GM15510 (cell line): ENCODE data around the gene CDC20.

Experiments used
- POLR2A ChIP-seq: IDR thresholded peaks from 3 replicates; pipeline ENCODE4 v1.6.1; 2011; ENCODE audit warnings: borderline replicate concordance; ENCODE audit not compliant: insufficient read length; ENCODE audit errors: extremely low read depth

The CDC20 gene

DNA sequence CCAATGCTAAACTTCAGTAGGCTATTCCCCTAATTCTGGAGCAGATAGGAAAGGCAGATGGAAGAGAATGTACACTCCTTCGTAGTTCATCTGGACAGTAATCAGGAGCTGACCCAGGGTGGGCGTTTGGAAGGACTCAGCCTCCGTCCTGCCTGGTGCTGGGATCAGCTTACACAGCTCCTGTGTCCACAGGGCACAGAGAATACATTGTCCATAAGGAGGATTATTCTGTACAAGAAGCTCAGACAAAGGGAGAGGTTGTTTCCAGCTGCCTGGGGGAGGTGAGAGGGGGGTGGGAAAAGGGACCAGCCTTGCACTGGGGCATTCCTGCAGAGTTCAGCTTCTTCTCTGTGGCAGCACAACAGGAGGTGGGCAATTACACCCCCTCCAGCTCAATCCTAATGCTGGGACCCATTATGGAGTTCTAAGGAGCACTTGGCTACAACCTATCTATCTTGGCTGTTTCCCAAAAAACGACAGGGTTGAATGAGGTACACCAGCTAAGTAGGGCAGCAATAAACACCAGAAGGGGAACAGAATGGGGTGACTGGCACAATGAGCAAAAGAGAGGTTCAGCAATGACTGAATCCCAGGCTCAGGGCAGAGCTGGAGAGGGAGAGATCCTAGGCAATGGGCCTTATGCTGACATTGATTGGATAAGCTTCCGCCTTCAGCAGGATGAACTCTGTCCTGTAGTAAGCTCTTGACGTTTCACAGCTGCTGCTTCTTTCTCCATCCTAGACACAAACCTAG, 23.4 kb downstream of the CDC20 start:
- TF ChIP-seq POLR2A = no peak

DNA sequence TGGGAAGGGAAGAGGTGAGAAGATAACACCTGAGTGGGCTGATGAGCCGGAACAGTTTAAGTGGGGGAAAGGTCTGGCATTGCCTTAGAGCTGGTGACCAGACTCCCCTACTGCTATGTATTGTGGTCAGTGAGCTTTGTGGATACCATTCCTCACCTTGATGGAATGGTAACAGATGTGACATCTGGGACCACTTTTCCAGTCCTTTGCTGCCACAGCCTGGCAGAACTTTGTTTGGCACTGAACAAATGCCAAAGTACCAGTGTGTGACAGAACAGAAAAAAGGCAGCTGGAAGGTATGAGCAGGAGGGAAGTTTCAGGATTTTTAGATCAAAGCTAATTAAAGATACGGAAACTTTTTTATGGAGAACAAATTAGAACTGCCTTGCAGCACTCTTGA, 24.7 kb downstream of the CDC20 start:
- TF ChIP-seq POLR2A = no peak

GRCh38 chr1:43386676-43387075, 27.9 kb downstream of the CDC20 start:
- TF ChIP-seq POLR2A = no peak

- no peak for TF ChIP-seq POLR2A
These were observed 29.3 kb downstream of the CDC20 start for GRCh38 chr1:43387976-43388599.

- no peak for TF ChIP-seq POLR2A
These were observed 29.8 kb downstream of the CDC20 start for GRCh38 chr1:43388613-43389012.

GRCh38 chr1:43389326-43390313, 30.8 kb downstream of the CDC20 start, which contains the start of the genes MED8 and SZT2:
TSS of gene MED8 (minus strand) at chr1:43389800. CDS start at chr1:43389764, 36 bp downstream.
TSS of gene SZT2 (plus strand) at chr1:43389899. CDS start at chr1:43389969, 70 bp downstream.
- peak; percentile 86 for TF ChIP-seq POLR2A

DNA sequence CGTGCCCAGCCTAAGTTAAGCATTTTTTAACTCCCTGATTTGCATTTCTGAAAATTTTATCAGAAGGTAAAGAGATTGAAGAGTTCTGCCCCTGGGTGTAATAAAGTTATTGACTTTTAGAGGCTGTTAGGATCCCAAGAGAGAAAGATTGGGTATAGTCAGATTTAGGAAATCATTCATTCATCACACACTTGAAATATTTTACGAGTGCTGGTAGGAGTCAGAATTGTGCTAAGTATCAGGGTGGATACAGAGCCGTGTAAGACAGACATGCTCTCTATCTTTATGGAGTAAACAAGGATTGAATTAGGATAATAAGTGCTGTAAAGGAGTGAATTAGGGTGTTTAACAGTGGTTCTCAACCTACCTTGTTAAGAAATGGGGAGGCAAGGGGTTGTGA, 33.9 kb downstream of the CDC20 start:
- no peak for TF ChIP-seq POLR2A

DNA sequence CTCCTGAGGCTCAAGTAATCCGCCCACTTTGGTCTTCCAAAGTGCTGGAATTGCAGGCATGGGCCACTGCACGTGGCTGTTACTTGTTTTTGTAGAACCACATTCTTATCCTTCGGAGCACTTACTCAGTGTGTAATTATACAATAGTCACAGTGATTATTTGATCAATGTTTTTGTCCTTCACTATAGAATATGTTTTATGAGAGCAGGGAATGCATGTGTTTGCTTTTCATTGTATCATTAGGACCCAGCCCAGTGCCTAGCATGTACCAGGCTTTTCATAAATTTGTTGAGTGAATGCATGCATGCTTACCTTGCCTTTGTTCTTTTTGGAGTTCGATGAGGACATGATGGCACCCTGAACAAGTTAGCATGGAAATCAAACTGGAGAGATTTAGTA, 36.7 kb downstream of the CDC20 start:
- TF ChIP-seq POLR2A = no peak

GRCh38 chr1:43396059-43396458, 37.3 kb downstream of the CDC20 start:
- no peak for TF ChIP-seq POLR2A

DNA sequence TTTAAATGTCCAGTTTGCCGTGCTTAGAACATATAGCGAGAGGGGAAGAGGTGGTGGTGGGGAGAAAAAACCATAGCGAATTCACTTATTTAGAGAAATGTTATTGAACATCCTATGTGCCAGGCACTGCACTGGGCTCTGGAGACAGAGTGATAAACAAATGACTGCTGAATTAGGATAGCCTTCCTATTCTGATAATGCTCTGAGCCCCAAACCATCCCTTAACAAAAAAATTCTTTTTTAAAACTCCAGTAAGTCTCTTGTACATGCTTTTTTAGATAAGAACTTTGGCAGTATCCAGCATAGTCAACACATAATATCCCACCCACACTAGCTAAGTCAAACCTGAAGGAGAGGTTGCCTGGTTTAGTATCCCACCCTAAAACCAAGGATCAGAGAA, 39.4 kb downstream of the CDC20 start:
- no peak for TF ChIP-seq POLR2A

- TF ChIP-seq POLR2A = no peak
These were observed 43.5 kb downstream of the CDC20 start for GRCh38 chr1:43402089-43402865.

GRCh38 chr1:43404353-43404752, 45.6 kb downstream of the CDC20 start:
- no peak for TF ChIP-seq POLR2A

- no peak for TF ChIP-seq POLR2A
These were observed 46.6 kb downstream of the CDC20 start for GRCh38 chr1:43405219-43405875.

- no peak for TF ChIP-seq POLR2A
These were observed 47.1 kb downstream of the CDC20 start for GRCh38 chr1:43405876-43406234.
